Skeletal muscle satellite cell (primary cell): ENCODE results near the gene DOHH.
A peak's percentile ranks its signal among the peaks of the same experiment; 100 is the strongest.

Source experiments
- H3K27me3 ChIP-seq: 2 replicates; pipeline ENCODE4 v1.7.0; 2013; ENCODE audit warnings: low read length; ENCODE audit not compliant: control insufficient read depth, insufficient read depth
- H3K36me3 ChIP-seq: 2 replicates; pipeline ENCODE4 v1.7.0; 2013; ENCODE audit warnings: mild to moderate bottlenecking, control low read depth, low read length; ENCODE audit not compliant: insufficient read depth
- H3K4me1 ChIP-seq: 2 replicates; pipeline ENCODE4 v1.7.0; 2013; ENCODE audit warnings: low read length; ENCODE audit not compliant: control insufficient read depth, insufficient read depth
- H3K4me2 ChIP-seq: 2 replicates; pipeline ENCODE4 v1.7.0; 2013; ENCODE audit warnings: mild to moderate bottlenecking, low read length
- H3K4me3 ChIP-seq: 2 replicates; pipeline ENCODE4 v1.7.0; 2013; ENCODE audit warnings: low read length
- H3K9ac ChIP-seq: 2 replicates; pipeline ENCODE4 v1.7.0; 2013; ENCODE audit warnings: mild to moderate bottlenecking, low read depth, low read length, moderate library complexity
- H3K9me3 ChIP-seq: replicated peaks from 2 replicates; pipeline ENCODE4 v1.7.0; 2013; ENCODE audit warnings: mild to moderate bottlenecking, control low read depth, low read length

Gene DOHH

DNA sequence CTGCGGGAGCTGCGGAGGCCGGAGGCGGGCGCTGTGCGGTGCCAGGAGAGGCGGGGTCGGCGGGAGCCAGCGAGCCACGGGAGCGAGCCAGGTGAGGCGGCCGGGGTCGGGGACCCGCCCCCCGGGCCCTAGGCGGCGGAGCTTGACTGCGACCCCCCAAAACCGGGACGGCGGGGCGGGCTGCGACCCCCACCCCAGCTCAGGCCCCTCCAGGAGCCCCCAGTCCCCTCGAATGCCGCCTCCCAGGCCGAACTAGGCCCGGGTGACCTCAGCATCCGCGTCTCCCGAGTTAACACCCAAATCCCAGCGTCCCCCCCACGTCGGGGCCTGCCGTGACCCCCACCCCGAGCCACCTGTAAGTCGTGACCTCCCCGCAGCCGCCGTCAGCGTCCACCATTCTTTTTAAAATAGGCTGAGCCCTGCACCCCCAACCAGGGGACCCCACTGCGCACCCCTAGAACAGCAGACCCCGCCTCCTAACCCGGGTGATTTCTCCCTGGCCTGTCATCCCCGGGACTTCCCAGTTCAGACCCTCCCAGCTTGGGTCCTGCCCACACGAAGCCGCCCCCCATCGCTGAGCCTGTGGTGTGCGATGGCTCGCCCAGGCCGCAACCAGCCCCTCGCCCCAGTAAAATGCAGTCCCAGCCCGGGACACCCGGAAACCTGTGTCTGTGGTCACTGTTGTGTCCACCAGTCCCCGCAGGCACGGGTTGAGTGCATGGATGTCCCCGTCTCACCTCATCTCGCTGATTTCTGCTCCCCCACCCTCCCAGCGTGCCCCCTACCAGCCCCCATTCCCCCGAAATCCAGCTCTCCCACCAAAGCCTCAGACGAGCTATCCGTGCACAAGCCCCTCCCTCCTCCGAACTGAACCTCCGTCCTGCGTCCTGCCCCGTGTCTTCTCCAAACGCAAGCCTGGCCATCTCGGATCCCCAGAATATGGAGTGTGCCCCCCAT lies 6.2 kb upstream of the DOHH start:
- Histone ChIP-seq H3K9ac (peak overlapping the region; percentile 93), H3K4me3 (peak overlapping the region; percentile 99), H3K27me3 (no peaks in the 10 kb centered on the region), H3K36me3 (peaks cover 18% of the 10 kb centered on the region), H3K4me2 (peak overlapping the region; percentile 96), H3K4me1 (peaks cover 30% of the 10 kb centered on the region), H3K9me3 (no peaks in the 10 kb centered on the region)

DNA sequence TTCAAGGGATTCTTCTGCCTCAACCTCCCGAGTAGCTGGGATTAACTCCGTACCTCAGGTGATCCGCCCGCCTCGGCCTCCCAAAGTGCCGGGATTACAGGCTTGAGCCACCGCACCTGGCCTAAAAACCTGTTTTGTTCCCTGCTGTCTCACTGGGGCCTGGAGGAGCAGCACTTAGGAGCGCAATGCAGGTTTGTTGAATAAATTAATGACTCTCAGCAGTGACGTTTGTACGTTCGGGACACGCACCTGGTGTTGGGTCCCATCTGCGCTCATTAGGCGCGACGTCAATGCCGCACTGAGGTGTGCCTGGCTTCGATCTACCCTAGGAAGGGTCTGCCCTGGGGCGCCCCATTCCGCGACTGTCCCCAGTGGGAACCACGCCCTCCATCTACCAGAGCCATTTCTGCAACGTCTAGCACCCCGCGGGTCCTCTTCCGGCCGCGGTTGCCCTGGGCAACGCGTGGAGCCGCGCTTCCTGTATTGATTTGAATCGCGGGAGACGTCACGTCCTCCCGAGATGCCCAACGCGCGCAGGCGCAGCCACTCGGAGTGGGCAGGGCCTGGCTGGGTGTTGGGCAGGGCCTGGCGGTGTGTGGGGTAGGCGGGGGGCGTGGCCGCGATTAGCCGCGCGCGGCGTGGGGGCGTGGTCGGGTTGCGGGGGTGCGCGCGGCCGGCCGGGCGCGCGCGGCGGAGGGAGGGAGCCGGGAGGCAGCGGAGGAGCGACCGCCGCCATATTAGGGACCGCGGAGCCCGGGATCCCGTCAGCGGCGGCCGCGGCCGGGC lies 5.3 kb upstream of the DOHH start, which contains the start of gene FZR1:
Gene FZR1, plus strand, starts transcription at position 714 of the 786 bp plus-strand sequence. CDS start 16,679 bp downstream, outside the sequence.
- Histone ChIP-seq H3K4me2 (peak within 1 kb of the TSS; percentile 100), H3K9ac (peak within 1 kb of the TSS; percentile 93), H3K4me3 (peak within 1 kb of the TSS; percentile 99), H3K27me3 (no peaks in the 10 kb centered on the region), H3K9me3 (no peaks in the 10 kb centered on the region), H3K4me1 (peaks cover 30% of the 10 kb centered on the region), H3K36me3 (peaks cover 12% of the 10 kb centered on the region)

DNA sequence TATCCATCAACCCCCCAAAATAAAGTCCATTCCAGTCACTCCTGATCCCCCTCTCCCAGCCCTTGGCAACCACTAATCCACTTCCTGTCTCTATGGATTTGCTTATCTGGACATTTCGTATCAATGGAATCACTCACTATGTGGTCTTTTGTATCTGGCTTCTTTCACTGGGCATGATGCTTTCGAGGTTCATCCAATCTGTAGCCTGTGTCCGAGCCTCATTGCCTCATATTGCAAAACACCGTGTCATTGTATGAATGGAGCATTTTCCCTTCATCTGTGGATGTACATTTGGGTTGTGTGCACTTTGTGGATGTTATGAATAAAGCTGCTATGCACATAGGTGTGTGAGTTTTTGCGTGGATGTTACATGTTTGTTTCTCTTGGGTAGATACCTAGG lies 4.3 kb upstream of the DOHH start:
- H3K27me3 ChIP-seq: no peaks in the 10 kb centered on the region
- no peak overlapping the region for H3K4me2 ChIP-seq
- H3K9ac ChIP-seq: no peak overlapping the region
- H3K4me1 ChIP-seq: peaks cover 28% of the 10 kb centered on the region
- H3K4me3 ChIP-seq: no peak overlapping the region
- no peaks in the 10 kb centered on the region for H3K9me3 ChIP-seq
- peaks cover 4% of the 10 kb centered on the region for H3K36me3 ChIP-seq

DNA sequence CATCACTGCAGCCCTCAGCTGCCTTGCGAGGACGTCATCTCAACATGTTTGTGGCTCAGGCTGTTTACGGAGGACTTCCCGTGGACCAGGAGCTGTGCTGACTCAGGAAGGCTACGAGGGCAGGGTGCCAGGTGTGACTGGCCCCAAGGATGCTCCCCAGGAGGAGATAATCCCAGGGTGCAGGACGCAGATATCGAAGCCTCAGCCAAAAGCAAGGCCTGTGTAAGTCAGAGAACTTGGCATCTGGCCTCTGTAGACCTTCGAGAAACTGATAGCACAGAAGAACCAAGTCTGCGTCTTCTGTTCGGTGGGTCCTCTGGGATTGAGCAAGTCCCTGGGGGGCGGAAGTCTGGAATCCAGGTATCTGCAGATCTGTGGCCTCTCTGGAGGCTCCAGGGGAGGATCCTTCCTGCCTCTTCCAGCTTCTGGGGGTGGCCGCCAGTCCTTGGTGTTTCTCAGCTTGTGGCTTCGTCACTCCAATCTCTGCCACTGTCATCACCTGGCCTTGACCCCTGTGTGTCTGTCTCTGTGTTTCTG lies 2.6 kb upstream of the DOHH start:
- peaks cover 16% of the 10 kb centered on the region for H3K4me1 ChIP-seq
- no peak overlapping the region for H3K4me3 ChIP-seq
- H3K9ac ChIP-seq: no peak overlapping the region
- no peak overlapping the region for H3K4me2 ChIP-seq
- no peaks in the 10 kb centered on the region for H3K27me3 ChIP-seq
- H3K36me3 ChIP-seq: no peaks in the 10 kb centered on the region
- H3K9me3 ChIP-seq: no peaks in the 10 kb centered on the region

DNA sequence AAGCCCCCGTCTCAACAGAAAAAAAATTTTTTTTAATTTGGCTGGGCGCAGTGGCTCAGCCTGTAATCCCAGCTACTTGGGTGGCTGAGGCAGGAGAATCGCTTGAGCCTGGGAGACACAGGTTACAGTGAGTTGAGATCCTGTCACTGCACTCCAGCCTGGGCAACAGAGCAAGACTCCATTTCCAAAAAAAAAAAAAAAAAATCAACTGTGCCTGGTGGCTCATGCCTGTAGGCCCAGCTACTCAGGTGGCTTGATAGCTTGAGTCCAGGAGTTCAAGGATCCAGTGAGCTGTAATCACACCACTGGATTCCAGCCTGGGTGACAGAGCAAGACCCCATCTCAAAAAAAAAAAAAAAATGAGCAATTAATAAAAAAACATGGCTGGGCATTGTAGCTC lies 1.3 kb upstream of the DOHH start:
- Histone ChIP-seq H3K9me3 (no peaks in the 10 kb centered on the region), H3K4me2 (no peak overlapping the region), H3K4me3 (no peak overlapping the region), H3K9ac (no peak overlapping the region), H3K36me3 (peaks cover 8% of the 10 kb centered on the region), H3K4me1 (peaks cover 9% of the 10 kb centered on the region), H3K27me3 (no peaks in the 10 kb centered on the region)

DNA sequence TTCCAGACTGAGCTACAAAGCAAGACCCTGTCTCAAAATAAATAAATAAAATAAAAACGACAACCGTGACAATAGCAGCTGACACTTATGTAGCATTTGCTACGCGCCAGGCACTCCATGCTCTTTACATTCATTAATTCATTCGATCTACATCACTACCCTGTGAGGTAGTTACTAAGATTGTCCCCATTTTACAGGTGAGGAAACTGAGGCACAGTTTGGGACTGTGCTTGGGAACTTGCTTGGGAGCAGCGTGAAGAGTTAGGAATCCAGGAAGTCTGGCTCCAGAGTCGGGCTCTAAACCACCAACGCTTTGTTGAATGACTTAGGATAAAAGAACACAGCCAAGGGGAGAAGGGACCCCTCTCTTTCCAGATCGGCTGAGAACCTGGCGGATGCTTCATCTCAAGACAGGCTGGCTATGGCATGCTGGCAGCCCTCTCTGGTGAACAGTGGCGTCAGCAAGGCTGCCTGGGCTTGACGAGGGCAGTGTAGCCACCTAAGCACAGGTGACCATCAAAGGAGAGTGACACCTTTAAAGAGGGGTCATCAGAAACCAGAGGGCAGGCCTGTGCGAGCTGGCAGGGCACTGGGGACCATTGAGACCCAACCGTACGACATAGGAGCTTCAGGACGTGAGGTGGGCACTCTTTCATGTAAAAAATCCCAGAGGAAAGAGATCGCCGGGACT lies 591 bp downstream of the DOHH start:
- Histone ChIP-seq H3K36me3 (peaks cover 24% of the 10 kb centered on the region), H3K4me2 (peak overlapping the region; percentile 89), H3K4me3 (peak overlapping the region; percentile 75), H3K4me1 (peaks cover 4% of the 10 kb centered on the region), H3K9me3 (no peaks in the 10 kb centered on the region), H3K27me3 (no peaks in the 10 kb centered on the region), H3K9ac (peak overlapping the region; percentile 94)

DNA sequence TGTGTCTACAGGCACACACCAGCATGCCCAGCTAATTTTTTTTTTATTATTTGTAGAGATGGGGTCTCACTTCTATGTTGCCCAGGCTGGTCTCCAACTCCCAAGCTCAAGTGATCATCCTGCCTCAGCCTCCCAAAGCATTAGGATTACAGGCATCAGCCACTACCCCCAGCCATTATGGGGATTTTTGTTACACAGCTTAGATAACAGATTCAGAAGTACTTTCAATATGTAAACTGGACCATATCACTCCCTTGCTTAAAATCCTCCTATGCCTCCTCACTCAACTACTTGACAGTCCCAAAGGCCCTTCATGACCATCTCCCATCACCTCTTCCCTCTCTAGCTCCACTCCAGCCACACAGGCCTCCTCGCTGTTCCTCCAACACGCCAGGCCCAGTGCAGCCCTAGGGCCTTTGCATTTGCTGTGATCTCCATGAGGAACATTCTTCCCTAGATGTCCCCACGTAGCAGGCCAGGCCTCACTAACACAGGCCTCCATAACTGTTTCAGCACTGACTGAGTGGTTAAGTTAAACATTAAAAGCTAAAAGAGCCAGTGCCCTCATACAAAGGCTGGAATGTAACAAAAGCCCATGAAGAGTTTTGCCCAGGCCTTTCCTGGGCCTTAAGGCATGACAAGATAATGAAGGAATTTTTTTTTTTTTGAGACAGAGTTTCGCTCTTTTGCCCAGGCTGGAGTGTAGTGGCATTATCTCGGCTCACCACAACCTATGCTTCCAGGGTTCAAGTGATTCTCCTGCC lies 2.5 kb downstream of the DOHH start:
- Histone ChIP-seq H3K27me3 (no peaks in the 10 kb centered on the region), H3K9ac (no peak overlapping the region), H3K9me3 (no peaks in the 10 kb centered on the region), H3K36me3 (peaks cover 38% of the 10 kb centered on the region), H3K4me3 (no peak overlapping the region), H3K4me2 (no peak overlapping the region), H3K4me1 (peaks cover 4% of the 10 kb centered on the region)

DNA sequence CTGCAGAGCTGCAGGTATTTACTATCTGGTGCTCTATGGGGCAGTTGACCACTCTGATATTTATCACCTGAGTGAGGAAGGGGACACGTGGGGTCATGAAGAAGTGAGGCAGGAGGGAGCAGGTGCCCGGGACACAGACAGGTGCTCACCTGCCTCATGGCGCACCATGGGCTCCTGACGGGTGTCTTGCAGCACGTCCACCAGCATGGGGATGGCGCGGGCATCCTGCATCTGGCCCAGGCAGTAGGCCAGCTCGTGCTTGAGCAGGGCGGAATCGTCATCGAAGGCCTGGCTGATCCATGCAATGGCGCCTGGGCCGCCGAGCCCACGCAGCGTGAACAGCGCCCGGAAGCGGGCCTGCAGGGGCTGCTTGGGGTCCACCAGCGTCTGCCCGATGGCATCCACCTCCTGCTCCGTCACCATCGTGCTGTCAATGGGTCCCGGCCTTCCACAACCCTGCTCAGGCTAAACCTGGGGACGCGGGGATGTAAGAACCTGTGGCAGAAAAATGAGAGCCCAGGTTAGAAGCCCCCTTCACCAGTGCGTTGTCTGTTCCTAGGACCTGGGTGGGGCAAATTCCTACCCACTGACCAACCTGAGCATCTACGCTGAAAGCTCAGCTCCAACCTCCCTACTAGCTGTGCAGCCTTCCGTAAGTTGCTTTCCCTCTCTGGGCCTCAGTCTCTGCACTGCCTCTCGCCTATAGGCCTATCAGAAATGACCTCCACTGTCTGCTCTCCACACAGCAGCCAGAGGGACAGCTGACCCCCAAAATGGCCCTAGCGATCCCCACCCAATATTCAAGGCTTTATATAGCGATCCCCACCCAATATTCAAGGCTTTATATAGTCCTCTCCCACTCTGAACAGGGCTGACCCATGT lies 3.8 kb downstream of the DOHH start:
- Histone ChIP-seq H3K9me3 (no peaks in the 10 kb centered on the region), H3K36me3 (peaks cover 45% of the 10 kb centered on the region), H3K4me2 (no peak overlapping the region), H3K27me3 (no peaks in the 10 kb centered on the region), H3K9ac (no peak overlapping the region), H3K4me3 (no peak overlapping the region), H3K4me1 (peaks cover 4% of the 10 kb centered on the region)

DNA sequence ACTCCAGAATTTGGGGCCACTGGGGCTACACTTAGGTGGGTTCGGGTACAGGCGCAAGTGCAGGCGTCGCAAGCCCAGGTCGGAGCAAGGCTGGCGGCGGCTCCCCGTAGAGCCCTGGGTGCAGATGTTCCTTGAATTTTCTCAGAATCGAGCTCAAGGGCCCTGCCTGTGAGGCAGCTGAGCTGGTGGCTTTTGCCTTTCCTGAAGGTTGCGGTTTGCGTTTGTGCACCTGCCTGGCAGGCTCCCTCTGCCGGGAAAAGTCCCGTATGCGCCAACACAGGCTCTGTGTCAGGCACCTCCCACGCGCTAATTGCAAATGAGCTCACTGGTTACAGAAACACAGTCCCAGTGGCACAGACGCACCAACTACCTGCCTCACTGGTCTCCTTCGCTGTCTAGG lies 5.9 kb downstream of the DOHH start:
- Histone ChIP-seq H3K4me1 (peaks cover under 1% of the 10 kb centered on the region), H3K4me3 (no peak overlapping the region), H3K27me3 (no peaks in the 10 kb centered on the region), H3K4me2 (no peak overlapping the region), H3K36me3 (peaks cover 49% of the 10 kb centered on the region), H3K9me3 (no peaks in the 10 kb centered on the region), H3K9ac (no peak overlapping the region)

DNA sequence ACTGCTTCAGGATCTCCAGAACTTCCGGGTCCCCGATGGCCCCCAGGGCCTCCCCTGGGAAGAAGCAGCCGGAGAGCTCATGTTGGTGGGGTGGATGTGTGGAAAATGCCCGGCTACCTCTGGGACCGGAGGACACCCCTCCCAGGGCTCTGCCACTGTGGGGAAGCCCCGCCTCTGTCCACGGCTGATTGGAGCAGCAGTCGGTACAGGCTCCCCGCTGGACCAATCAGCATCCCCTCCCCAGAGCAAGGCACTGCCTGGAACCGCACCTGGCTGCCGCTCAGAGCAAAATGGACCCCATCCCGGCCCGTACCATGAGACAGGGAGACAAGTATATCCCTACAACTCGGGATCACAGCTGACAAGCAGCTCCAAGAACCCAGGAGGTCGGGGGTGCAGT lies 6.4 kb downstream of the DOHH start:
- Histone ChIP-seq H3K36me3 (peaks cover 49% of the 10 kb centered on the region), H3K4me1 (no peaks in the 10 kb centered on the region), H3K4me3 (no peak overlapping the region), H3K4me2 (no peak overlapping the region), H3K9me3 (no peaks in the 10 kb centered on the region), H3K27me3 (no peaks in the 10 kb centered on the region), H3K9ac (no peak overlapping the region)
